Peyer's patch (tissue), 4 donors: Measurements from ENCODE around the gene PRSS8. TPM values are rescaled to one million over a fixed set of nuclear protein-coding genes. Genes with fewer than 3 reads are reported as not detected.
A peak's percentile ranks its signal among the peaks of the same experiment; 100 is the strongest.

Experiments used
- DNase-seq, 3 donors: peaks; one replicate each; pipeline ENCODE4 v3.0.0-alpha.2; 2017 to 2019
- H3K27ac ChIP-seq, 4 donors: fragments of 200-600 bp; sonication (generic); one replicate each; pipeline ENCODE4 v1.5.1; 2016 to 2019
- H3K27me3 ChIP-seq, 2 donors: fragments of 200-600 bp; sonication (generic); one replicate each; pipeline ENCODE4 v1.5.1; 2019
- H3K36me3 ChIP-seq, 3 donors: fragments of 200-600 bp; sonication (generic); one replicate each; pipeline ENCODE4 v1.5.1; 2016 to 2019
- H3K4me1 ChIP-seq, 4 donors: fragments of 200-600 bp; sonication (generic); one replicate each; pipeline ENCODE4 v1.5.1; 2016 to 2019
- H3K4me3 ChIP-seq, 4 donors: fragments of 200-600 bp; sonication (generic); 1 replicate in 3 of 4; 2 replicates in 1 of 4; pipeline ENCODE4 v1.5.1; 2016 to 2019; ENCODE audit warnings: mild to moderate bottlenecking in 1 of 4
- H3K9me3 ChIP-seq, 4 donors: fragments of 200-600 bp; sonication (generic); one replicate each; pipeline ENCODE4 v1.5.1; 2016 to 2019; ENCODE audit warnings: mild to moderate bottlenecking in 1 of 4
- POLR2A ChIP-seq, 2 donors: fragments of 450-650 bp; IDR thresholded peaks; one replicate each; pipeline ENCODE4 v1.5.1; 2017; ENCODE audit warnings: antibody characterized with exemption in 2 of 2, mild to moderate bottlenecking in 2 of 2, moderate library complexity in 2 of 2
- total RNA-seq, 4 donors: library from RNA; depleted of rRNA; stranded (reverse); fragments of >200 nt; gene quantifications; one replicate each; pipeline ENCODE4 v1.1.0, GENCODE V29; 2016
- TF ChIP-seq, protein P1 (sequence below), 6 experiments: fragments of 450-650 bp in 4 of 6; fragments of 200-600 bp in 2 of 6; sonication (generic) in 1 of 6; IDR thresholded peaks; one replicate each; pipeline ENCODE4 v1.5.1; 2017 to 2019; ENCODE audit warnings: antibody characterized with exemption in 6 of 6, mild to moderate bottlenecking in 3 of 6, moderate library complexity in 1 of 6

The PRSS8 gene
- total RNA-seq, 4 donors from 2014 or later, result 27.2 to 666 (median 549) TPM

DNA sequence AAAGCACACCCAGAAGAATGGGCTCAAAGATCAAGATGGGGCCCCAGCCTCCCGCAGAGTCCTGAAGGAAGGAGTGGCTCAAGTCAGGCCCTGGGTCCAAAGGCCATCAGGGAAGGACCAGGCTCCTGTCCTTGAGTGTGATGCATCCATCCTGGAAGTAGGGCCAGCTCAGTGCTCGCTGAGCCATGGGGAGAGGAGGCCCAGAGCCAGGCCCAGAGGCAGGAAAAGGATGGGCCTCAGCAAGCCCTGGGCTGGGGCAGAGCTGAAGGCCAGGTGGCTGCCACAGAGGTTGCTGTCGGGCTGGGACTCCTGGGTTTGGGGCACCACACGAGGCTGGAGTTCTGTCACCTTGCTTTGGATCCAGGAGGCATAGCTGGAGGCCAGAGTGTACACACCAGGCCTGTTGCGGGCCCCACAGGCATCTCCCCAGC lies 3.7 kb downstream of the PRSS8 start:
- Histone ChIP-seq H3K9me3 (no peaks in the 10 kb centered on the region), H3K4me3 (peak overlapping the region in 2 of 4 donors; percentile 68 to 84), H3K27ac (peak overlapping the region in 3 of 4 donors; percentile 89 to 96 (median 93)), H3K36me3 (peaks cover 0 to 49% (median 0%) of the 10 kb centered on the region in 3 donors), H3K27me3 (no peaks in the 10 kb centered on the region), H3K4me1 (peaks cover 0 to 69% (median 15%) of the 10 kb centered on the region in 4 donors)
- TF ChIP-seq POLR2A (IDR thresholded peaks at IDR 0.05), result peak; percentile 79 to 94
- TF ChIP-seq, protein P1, sequence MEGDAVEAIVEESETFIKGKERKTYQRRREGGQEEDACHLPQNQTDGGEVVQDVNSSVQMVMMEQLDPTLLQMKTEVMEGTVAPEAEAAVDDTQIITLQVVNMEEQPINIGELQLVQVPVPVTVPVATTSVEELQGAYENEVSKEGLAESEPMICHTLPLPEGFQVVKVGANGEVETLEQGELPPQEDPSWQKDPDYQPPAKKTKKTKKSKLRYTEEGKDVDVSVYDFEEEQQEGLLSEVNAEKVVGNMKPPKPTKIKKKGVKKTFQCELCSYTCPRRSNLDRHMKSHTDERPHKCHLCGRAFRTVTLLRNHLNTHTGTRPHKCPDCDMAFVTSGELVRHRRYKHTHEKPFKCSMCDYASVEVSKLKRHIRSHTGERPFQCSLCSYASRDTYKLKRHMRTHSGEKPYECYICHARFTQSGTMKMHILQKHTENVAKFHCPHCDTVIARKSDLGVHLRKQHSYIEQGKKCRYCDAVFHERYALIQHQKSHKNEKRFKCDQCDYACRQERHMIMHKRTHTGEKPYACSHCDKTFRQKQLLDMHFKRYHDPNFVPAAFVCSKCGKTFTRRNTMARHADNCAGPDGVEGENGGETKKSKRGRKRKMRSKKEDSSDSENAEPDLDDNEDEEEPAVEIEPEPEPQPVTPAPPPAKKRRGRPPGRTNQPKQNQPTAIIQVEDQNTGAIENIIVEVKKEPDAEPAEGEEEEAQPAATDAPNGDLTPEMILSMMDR (IDR thresholded peaks at IDR 0.05), result no peak
- peak in 2 of 3 donors; percentile 87 to 91 for DNase-seq

DNA sequence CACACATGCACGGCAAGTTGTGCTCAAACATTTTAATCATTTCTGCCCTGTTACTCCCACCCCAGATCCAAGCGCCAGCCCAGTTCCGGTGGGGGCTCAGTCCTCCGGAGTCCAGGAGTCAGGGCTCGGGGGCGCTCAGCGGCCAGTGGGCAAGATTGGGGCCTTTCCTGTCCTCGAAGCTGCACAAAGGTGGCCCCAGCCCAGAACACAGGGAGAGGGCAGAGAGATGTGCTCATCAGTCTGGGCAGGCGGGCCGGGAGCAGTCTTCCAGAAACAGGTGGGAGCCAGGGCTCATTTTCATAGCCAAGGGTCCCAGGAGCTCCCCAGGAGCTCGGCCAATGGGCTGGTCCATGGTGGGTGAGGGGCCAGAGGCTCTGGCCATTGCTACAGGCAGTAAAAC lies 4.1 kb downstream of the PRSS8 start:
- no peak for DNase-seq
- H3K4me3 ChIP-seq, result peak overlapping the region in 2 of 4 donors; percentile 32 to 40
- TF ChIP-seq, protein P1 (IDR thresholded peaks at IDR 0.05), result no peak
- TF ChIP-seq POLR2A (IDR thresholded peaks at IDR 0.05), result no peak
- H3K36me3 ChIP-seq, result peaks cover 0 to 51% (median 0%) of the 10 kb centered on the region in 3 donors
- no peaks in the 10 kb centered on the region for H3K27me3 ChIP-seq
- H3K9me3 ChIP-seq, result no peaks in the 10 kb centered on the region
- peak overlapping the region in 3 of 4 donors; percentile 89 to 96 (median 93) for H3K27ac ChIP-seq
- H3K4me1 ChIP-seq, result peaks cover 0 to 69% (median 15%) of the 10 kb centered on the region in 4 donors

DNA sequence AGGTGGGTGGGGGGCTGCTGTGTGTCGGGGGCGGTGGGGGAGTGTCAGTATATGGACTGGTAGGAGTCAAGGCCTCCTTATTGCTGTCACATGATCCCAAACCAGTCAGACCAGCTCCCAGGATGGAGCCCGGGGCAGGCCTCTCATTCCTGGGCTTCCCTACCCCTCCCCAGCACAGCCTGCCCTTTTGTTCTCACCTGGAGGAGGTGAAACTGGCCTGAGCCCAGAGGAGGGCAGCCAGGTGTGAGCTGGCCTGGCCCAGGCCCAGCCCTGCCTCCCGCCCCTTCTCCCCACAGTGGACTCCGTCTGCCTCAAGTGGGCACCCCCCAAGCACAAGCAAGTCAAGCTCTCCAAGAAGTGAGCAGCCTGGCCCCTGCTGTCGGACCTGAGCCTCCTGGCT lies 4.6 kb downstream of the PRSS8 start:
- Histone ChIP-seq H3K36me3 (peaks cover 0 to 51% (median 0%) of the 10 kb centered on the region in 3 donors), H3K27me3 (no peaks in the 10 kb centered on the region), H3K9me3 (no peaks in the 10 kb centered on the region), H3K27ac (peak overlapping the region in 3 of 4 donors; percentile 89 to 96 (median 93)), H3K4me3 (peak overlapping the region in 1 of 4 donors; percentile 32), H3K4me1 (peaks cover 0 to 69% (median 15%) of the 10 kb centered on the region in 4 donors)
- DNase-seq, result peak in 2 of 3 donors; percentile 91
- TF ChIP-seq, protein P1 (IDR thresholded peaks at IDR 0.05), result peak in 1 of 6 experiments; percentile 5
- TF ChIP-seq POLR2A (IDR thresholded peaks at IDR 0.05), result peak in 1 of 2 donors; percentile 58

DNA sequence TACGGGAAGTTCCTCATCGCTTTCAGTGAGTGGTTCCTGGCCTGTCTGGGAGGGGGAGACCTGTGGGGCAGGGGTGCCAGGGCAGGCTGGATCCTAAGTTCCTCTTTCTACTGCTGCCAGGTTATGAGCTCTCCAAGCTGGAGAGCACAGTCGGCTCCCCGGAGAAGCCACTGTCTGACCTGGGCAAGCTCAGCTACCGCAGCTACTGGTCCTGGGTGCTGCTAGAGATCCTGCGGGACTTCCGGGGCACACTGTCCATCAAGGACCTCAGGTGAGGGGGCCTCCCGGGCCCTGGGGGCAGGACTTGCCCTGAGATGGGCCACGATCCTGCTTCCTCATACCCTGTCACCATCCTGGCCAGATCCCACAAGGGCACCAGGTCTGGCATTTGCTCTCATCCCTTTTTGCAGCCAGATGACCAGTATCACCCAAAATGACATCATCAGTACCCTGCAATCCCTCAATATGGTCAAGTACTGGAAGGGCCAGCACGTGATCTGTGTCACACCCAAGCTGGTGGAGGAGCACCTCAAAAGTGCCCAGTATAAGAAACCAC lies 5.1 kb downstream of the PRSS8 start:
- no peaks in the 10 kb centered on the region for H3K9me3 ChIP-seq
- no peak for DNase-seq
- peak overlapping the region in 1 of 4 donors; percentile 25 for H3K4me3 ChIP-seq
- TF ChIP-seq, protein P1 (IDR thresholded peaks at IDR 0.05), result no peak
- peak in 1 of 2 donors; percentile 17 for TF ChIP-seq POLR2A (IDR thresholded peaks at IDR 0.05)
- H3K27ac ChIP-seq, result peak overlapping the region in 3 of 4 donors; percentile 89 to 96 (median 93)
- peaks cover 0 to 69% (median 15%) of the 10 kb centered on the region in 4 donors for H3K4me1 ChIP-seq
- H3K27me3 ChIP-seq, result no peaks in the 10 kb centered on the region
- peaks cover 0 to 51% (median 0%) of the 10 kb centered on the region in 3 donors for H3K36me3 ChIP-seq

DNA sequence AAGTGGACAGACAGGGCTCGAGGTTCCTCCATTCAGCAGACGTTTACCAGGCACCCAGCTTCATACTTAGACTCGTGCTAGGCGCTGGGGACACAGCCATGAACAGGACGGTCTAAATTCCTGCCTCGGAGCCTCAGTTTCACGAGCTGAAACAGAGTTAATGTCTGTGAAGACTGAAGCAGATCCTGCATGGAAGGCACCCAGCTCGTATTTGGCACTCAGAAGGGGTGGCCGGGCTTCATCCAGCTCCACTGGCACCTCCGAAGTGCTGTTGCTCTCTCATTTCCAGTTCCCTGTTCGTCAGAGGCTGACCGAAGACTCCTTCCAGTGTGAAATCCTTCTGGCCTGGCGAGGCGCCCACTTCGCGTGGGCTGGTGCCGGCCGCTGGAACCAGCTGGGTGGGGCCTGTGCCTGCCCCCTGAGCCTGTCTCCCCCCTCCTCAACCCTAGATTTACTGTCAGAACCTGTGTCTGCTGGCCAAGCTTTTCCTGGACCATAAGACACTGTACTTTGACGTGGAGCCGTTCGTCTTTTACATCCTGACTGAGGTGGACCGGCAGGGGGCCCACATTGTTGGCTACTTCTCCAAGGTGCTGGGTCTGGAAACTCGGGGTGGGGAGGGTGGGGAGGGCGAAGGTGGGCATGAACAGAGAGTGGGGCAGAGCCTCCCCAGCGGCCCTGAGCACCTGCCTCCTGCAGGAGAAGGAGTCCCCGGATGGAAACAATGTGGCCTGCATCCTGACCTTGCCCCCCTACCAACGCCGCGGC lies 5.8 kb downstream of the PRSS8 start:
- H3K27ac ChIP-seq, result peak overlapping the region; percentile 25 to 96 (median 91)
- H3K4me3 ChIP-seq, result peak overlapping the region in 2 of 4 donors; percentile 23 to 25
- H3K27me3 ChIP-seq, result no peaks in the 10 kb centered on the region
- TF ChIP-seq POLR2A (IDR thresholded peaks at IDR 0.05), result no peak
- TF ChIP-seq, protein P1 (IDR thresholded peaks at IDR 0.05), result no peak
- no peak for DNase-seq
- H3K36me3 ChIP-seq, result peaks cover 0 to 51% (median 0%) of the 10 kb centered on the region in 3 donors
- peaks cover 0 to 69% (median 15%) of the 10 kb centered on the region in 4 donors for H3K4me1 ChIP-seq
- H3K9me3 ChIP-seq, result no peaks in the 10 kb centered on the region
